Stimulated activated CD4-positive, alpha-beta T cell treated with anti-CD3 and anti-CD28 coated beads, Interleukin-2, amount 100 ng/mL, for 48 hours (primary cell): ENCODE data around the gene CD151.

Experiments
- DNase-seq, 2 donors: peaks; one replicate each; pipeline ENCODE4 v3.0.0-alpha.2; 2020

CD151 gene

DNA sequence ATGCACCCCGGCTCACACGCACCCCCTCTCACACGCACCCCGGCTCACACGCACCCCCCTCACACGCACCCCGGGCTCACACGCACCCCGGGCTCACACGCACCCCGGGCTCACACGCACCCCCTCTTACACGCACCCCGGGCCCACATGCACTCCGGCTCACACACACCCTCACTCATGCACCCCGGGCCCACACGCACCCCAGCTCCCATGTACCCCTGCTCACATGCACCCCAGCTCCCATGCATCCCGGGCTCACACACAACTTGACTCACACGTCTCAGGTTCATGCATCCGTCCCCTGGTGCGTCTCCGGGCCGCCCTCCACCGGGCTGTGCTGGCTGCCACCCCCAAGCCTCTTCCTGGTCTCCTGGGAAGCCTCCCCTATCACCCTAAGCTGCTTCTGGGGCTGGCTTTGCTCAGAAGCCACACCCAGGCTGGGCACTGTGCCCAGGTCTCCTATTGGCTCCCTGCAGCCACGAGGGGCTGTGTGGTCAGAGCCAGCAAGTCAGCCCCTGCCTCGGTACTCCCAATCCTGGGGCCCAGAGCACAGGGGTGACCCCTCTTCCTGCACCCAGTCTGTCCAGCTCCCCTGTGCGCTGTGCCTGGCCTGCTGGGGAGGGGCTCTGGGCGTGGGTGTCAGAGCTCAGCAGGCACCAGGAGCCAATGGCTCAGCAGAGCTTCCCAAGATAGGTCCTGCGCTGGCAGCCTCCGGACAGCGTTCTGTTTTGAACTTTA is 26.8 kb downstream of the CD151 start:
- DNase-seq: no peak

- no peak for DNase-seq
Measured at GRCh38 chr11:860234-861104, 27.7 kb downstream of the CD151 start.

- no peak for DNase-seq
Measured at GRCh38 chr11:861105-861479, 28.3 kb downstream of the CD151 start.

DNA sequence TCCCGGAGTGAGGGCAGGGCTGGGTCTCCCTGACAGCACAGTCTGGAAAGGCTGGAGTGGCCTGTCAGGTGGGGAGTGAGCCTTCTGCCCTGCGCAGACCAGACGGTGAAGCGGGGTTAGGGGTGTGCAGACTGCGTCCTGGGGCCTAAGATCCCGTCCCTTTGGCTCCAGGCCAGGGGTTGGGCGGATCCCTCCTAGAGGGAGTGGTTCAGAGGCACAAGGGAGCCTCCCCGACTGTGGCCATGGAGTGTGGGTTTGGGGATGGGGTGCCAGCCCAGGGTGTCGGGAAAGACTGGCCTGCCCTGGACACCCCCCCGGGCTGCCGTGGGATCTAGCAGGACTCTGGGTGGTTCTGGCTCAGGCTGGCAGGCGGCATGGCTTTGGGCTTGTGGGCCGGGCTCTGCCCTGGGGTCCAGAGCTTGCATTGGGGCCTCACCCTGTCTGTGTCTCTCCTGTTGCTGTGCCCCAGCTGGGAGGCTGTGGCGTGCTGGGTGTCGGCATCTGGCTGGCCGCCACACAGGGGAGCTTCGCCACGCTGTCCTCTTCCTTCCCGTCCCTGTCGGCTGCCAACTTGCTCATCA is 29.4 kb downstream of the CD151 start:
- DNase-seq: no peak

DNA sequence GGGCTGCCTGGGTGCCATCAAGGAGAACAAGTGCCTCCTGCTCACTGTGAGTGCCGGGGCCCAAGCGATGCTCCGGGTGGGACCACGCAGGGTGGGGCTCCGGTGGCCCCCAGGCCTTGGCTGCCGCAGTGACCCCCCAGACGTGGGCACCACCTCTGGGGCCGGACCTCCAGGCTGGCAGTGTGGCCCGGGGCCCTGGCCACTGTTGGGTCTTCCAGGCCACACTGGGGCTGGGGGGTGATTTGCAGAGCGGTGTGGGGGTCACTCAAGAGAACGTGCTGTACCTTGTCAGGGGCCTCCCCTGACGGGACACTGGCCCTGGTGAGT is 29.9 kb downstream of the CD151 start:
- DNase-seq: no peak

DNA sequence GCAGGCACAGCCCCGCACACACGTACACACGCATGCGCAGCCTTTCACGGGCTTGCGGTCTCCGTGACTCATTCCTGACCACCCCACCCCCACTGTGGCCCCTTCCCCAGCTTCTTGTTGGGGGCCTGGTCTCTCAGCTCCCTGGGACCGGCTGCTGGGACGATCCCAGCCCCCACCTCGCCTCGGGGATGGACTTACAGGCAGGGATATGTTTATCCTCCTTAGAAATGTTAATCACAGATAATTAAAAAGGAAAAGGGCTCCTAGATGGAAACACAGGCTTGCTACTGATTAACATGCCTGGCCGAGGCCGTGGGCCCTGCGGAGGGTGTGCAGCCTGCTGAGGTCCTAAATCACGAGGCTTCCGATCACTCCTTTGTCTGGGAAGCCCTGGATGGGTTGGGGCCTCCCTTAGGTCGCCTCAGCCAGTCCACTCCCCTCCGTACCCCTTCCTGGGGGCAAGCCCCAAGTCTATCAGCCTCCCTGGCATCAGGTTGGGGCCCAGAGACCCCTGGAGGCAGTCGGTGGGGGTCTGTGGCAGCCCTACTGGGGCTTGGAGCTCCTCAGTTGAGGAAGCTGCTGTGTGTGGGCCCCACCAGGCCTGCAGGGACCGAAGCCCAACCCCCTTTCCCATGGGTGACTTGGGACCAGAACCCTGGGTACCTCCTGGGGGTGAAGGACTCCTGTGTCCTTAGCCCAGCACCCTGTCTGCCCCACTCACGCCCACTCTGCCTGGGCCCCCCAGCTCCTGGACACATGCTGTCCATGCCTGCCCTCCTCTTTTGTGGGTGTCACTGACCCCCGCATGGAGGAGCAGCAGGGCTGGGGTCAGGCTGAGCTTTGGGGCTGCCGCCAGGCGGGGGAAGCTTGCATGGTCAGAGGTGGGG is 30.5 kb downstream of the CD151 start:
- DNase-seq: no peak

DNA sequence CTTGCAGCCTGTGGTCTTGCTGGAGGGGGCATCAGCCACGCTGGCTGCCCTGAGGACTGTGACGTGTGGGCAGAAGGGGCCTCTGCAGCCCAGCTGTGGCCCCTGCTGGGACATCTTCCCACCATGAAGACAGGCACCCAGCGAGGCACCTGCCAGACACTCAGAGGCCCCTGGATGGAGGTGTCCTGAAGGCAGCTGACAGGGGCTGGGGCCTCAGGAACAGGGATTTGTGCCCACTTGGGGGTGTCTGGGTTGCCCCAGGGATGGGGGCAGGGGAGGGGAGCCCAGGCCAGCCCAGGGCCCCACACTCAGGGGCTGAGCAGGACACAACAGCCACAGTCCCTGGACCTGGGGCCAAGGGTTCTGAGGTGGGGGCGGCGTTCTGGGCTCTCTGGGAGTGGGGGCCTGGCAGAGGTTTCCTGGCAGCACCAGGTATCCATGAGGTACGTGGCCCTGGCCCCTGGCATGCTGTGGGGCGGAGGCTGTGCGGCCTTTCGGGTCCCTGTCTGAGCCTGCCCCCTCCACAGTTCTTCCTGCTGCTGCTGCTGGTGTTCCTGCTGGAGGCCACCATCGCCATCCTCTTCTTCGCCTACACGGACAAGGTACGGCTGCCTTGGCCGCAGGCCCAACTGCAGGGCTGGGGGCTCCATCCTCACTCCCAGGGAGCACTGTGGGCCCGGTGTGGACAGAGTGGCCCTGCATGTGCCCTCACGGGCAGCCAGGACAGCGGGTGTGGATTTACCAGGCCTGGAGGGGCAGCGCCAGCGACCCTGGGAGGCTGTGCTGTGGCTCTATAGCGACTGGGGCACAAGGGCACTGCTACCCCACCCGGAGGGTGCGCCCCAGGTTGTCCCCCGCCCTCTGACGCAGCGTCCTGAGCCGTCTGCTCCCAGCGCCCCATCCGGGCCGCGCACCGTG is 31.4 kb downstream of the CD151 start:
- DNase-seq: no peak

GRCh38 chr11:864898-865297 is 32.1 kb downstream of the CD151 start:
- no peak for DNase-seq

DNA sequence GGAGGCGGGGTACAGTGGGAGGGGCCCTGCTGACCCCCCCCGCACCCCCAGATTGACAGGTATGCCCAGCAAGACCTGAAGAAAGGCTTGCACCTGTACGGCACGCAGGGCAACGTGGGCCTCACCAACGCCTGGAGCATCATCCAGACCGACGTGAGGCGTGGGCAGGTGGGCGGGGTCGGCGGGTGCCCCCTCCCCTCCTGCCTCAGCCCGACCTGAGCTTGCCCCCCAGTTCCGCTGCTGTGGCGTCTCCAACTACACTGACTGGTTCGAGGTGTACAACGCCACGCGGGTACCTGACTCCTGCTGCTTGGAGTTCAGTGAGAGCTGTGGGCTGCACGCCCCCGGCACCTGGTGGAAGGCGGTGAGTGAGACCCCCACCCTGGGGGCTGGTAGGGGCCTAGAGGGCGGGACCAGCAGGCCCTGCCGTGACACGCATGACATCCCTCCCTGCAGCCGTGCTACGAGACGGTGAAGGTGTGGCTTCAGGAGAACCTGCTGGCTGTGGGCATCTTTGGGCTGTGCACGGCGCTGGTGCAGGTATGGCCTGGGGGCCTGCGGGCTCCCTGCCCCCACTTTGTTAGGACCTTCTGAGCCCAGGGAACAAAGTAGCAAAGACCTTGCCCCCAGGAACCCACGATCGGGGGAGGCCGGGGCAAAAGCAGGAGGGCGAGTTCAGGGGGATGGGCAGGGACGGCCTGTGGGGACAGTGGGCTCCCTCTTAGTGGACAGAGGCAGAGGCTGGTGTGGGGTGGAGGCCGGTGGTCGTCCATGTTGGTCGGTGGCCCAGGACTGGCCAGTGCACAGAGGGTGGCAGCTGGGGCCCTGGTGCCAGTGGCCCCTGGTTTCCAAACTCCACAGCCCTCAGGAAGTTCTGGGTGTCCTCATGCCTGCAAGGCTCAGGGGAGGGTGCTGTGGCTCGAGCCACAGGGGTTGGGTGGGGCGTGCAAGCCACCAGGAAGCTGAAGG is 33.0 kb downstream of the CD151 start:
- DNase-seq: no peak

GRCh38 chr11:866481-866880 is 33.7 kb downstream of the CD151 start:
- no peak for DNase-seq

DNA sequence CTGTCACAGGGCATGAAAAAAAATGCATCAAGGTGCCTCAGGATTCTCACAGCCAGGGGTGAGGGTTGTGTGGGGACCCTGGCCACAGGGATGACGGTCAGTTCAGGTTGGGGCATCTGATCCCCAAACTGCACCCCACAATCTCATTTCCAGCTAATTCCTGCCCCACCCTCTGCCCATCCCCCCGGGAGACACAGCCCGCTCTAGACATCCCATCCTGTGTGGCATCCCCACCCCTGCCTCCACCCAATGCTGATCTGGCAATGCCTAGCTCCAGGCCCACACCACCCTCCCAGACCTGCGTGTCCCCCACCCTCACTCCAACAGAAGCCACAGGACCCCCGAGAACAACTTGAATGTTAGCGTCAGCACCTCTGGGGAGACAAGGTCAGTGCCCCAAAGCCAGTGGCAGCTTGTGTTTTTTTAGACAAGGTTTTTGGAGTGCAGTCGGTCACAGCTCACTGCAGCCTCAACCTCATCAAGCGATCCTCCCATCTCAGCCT is 35.2 kb downstream of the CD151 start:
- DNase-seq: no peak

DNA sequence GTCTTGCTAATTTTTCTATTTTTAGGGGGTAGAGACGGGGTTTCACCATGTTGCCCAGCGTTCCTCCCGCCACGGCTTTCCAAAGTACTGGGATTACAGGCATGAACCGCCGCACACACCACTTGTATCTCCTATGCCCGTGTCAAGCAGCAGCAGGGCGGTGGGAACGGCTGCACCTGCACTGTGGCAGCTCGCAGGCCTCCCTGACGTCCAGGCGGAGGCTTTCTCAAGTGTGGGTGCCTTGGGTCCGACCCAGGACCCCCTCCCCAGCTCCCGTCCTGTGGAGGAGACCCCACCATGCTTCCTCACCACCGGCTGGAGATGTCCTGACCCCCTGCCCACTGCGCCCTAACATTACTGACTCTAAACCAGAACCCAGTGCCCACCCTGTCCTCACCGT is 35.6 kb downstream of the CD151 start:
- no peak for DNase-seq

GRCh38 chr11:868802-869201 is 36.0 kb downstream of the CD151 start:
- no peak for DNase-seq

DNA sequence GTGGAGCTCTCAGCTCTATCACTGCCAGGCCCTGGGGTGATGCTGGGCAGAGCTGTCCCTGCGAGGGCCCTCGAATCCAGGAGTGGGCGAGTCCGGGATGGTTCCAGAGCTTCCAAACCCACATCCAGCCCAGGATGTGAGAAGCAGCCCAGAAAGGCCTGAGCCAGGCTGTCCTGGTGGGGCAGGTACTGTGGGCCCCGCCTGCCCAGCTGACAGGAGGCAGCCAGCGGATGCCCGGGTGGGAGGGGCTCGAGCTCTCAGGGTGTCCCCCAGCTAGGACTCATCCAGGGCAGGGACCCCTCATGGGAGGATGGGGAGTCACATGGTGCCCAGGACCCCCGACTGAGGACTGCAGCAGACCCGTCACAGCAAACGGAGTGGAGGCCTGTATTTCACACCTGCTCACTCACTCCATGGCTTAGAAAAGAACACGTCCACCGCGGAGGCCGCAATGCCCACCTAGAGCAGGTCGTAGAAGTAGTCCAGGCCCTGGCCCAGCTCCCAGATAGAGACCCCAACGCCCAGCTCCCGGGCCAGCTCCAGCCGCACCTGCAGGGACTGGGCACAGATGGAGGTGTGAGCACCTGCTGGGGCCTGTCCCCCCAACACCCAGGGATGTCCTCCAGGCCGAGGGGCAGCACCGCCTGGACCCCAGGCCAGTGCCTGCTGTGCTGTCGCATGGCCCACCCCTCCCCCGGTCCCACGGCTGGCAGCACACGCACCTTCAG is 36.8 kb downstream of the CD151 start:
- DNase-seq: no peak

- no peak for DNase-seq
Measured at GRCh38 chr11:870127-870413, 37.3 kb downstream of the CD151 start.

- DNase-seq: no peak
Measured at GRCh38 chr11:870418-870817, 37.7 kb downstream of the CD151 start.

- no peak for DNase-seq
Measured at GRCh38 chr11:871472-871871, 38.7 kb downstream of the CD151 start.

GRCh38 chr11:872799-873198 is 40.0 kb downstream of the CD151 start:
- DNase-seq: no peak

DNA sequence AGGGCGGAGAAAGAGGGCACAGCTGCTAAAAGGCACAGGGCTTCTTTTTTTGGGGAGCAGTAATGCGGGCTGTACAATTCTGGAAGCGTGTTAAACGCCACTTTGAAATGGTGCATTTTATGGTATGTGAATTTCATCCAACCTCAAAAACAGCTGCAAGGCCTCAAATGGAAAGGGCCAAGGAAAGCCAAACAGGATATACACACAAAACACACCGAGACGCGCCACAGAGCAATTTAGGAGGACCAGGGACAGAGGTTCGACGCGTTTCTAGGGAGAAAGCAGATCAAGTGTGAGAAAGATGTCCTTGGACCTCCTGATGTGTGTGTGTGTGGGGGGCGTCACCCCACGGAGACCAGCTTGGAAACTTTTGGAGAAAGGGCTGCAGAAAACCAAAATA is 41.0 kb downstream of the CD151 start:
- DNase-seq: no peak

DNA sequence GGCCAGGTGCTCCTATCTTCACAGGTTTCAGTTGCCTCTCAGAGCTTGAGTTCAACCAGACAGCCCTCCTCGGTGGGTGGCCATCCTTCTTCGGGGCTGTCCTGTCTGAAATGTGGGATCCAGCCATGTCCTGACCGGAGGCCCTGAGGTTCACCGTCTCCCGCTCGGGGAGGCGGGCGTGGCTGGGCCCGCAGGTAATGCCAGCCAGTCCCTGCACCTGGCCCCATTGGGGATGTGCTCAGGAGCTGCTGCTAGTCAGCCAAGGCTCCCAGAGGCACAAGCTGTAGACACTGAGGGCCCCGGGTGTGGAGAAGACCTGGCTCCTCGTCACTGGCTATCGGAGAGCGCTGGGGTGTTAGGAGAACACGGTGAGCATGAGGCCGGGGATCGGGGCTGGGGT is 42.5 kb downstream of the CD151 start:
- no peak for DNase-seq
